HG02973 (cell line): Measurements from ENCODE around the gene ADIRF.
"Not testable (repeated sequence)": the region's sequence is repeated elsewhere in the genome, so short reads cannot be mapped to it uniquely, and the experiment has no call there.

Source experiments
- ATAC-seq: cut with Tn5 transposase; IDR thresholded peaks from one replicate; pipeline ENCODE4 v1.9.1; 2021; ENCODE audit warnings: moderate library complexity; ENCODE audit not compliant: unreplicated experiment

ADIRF gene

DNA sequence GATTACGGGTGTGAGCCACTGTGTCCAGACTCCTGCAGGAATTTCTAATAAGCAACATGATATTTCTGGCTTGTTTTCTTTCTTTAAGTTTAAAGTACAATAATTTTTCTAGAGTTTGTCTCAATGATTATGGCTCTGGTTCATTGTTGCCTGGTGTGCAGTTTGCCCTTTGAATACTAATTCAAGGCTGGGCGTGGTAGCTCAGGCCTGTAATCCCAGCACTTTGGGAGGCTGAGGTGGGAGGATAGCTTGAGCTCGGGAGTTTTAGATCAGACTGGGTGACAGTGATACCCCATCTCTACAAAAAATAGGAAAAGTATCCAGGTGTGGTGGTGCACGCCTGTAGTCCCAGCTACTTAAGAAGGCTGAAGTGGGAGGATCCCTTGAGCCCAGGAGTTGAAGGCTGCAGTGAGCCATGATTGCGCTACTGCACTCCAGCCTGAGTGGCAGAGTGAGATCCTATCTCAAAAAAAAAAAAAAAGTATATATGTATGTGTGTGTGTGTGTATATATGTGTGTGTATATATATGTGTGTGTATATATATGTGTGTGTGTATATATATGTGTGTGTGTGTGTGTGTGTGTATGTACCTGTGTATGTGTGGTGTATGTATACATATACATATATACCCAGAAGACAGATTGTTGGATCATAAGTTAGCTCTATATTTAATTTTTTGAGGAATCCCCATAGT lies 8.2 kb downstream of the ADIRF start:
- no peak for ATAC-seq

DNA sequence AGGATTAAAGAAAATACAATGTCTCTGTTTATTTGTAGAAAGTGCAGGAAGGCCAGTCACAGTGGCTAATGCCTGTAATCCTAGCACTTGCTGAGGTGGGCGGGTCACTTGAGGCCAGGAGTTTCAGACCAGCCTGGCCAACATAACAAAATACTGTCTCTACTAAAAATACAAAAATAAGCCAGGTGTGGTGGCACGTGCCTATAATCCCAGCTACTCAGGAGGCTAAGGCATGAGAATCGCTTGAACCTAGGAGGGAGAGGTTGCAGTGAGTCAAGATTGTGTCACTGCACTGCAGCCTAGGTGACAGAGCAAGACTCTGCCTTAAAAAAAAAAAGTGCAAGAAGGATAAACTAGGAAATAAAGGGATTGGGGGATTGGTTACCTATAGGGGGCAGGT lies 10.2 kb downstream of the ADIRF start:
- not testable (repeated sequence) for ATAC-seq

DNA sequence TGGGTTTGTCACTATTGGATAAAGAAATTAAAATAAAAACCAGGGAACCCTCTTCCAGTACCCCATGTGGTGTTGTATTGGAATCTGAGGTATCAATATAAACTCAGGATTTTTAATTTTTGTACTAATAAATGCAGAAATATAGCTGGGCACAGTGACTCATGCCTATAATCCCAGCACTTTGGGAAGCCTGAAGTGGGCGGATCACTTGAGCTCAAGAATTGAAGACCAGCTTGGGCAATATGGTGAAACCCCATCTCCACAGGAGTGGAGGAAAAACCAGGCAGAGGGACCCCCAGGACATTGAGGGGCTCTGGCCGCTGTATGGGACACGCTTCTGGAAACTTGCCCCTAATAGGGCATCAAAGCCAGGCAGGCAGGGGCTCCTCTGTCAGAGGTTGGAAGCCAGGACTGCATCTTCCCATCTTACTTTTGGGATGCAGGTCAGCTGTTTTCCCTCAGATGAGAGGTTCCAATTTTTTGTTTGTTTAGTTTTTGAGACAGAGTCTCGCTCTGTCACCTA lies 11.1 kb downstream of the ADIRF start:
- ATAC-seq: no peak

DNA sequence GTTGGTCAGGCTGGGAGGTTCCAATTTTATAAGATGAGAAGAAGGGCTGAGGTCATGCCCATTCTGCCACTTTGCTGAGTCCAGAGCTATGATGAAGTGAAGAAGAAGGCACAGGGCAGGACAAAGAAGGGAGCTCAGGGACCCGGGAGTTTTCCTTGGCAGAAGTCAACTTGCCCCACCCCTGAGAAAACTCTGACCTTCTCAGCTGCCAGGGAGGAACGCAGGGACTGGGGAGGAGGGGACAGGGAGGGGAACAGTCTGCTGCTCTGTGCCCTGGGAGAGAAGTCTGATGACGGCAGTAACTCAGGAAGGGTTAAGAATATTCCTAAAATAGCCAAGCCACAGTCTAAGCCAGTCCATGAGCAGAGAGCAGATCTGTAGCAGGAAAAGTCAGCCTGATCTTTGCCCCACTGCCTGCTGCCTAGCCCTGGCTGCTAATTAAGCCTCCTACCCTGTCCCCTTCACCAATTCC lies 11.7 kb downstream of the ADIRF start:
- ATAC-seq: no peak

DNA sequence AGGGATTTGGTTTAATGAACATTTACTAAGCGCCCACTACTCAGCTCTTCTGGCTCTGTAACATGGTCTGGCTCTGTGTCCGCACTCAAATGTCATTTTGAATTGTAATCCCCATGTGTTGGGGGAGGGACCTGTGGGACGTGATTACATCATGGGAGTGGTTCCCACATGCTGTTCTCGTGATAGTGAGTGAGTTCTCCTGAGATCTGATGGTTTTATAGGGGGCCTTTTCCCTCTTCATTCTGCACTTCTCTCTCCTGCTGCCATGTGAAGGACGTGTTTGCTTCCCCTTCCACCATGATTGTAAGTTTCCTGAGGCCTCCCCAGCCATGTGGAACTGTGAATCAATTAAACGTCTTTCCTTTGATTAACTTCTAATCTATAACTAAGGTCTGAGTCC lies 12.7 kb downstream of the ADIRF start:
- not testable (repeated sequence) for ATAC-seq

DNA sequence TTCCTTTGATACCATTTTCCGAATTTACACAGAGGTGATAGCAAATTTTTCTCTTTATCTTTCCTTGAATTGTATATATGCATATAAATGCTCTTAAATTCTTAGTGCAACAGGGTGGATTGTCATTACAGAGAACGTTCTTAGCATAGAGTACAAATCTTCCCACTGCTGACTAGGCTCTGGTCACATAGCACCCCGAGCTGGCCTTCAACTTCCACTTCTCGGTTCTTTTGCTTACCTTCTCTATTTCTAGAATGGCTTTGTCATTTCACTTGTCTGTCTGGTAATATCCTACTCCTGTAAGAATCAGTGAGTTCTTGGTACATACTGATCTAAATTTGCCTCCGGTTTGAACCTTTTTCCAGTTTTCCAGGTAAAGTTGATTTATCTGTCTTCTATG lies 13.4 kb downstream of the ADIRF start:
- ATAC-seq: no peak

DNA sequence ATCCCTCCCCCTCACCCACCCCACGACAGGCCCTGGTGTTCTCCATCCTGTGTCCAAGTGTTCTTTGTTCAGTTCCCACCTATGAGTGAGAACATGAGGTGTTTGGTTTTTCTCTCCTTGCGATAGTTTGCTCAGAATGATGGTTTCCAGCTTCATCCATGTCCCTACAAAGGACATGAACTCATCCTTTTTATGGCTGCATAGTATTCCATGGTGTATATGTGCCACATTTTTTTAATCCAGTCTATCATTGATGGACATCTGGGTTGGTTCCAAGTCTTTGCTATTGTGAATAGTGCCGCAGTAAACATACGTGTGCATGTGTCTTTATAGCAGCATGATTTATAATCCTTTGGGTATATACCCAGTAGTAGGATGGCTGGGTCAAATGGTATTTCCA lies 16.2 kb downstream of the ADIRF start:
- ATAC-seq: not testable (repeated sequence)

DNA sequence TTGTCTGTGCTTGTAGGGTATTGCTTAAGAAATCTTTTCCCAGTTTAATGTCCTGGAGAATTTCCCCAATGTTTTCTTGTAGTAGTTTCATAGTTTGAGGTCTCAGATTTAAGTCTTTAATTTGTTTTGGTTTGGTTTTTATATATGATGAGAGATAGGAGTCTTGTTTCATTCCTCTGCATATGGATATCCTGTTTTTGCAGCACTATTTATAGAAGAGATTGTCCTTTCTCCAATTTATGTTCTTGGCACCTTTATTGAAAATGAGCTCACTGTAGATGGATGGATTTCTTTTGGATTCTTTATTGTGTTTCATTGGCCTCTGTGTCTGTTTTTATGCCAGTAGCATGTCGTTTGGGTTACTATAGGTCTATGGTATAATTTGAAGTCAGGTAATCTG lies 20.2 kb downstream of the ADIRF start:
- ATAC-seq: no peak

DNA sequence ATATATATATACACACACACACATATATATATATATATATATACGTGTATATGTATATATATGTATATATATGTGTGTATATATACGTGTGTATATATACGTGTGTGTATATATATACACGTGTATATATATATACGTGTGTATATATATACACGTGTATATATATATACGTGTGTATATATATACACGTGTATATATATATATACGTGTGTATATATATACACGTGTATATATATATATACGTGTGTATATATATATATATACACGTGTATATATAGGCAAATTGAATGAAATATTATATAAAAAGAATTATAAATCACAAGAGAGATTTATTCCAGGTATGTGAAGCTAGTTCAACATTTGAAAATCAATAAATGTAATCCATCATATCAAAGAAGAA lies 23.1 kb downstream of the ADIRF start:
- ATAC-seq: not testable (repeated sequence)

DNA sequence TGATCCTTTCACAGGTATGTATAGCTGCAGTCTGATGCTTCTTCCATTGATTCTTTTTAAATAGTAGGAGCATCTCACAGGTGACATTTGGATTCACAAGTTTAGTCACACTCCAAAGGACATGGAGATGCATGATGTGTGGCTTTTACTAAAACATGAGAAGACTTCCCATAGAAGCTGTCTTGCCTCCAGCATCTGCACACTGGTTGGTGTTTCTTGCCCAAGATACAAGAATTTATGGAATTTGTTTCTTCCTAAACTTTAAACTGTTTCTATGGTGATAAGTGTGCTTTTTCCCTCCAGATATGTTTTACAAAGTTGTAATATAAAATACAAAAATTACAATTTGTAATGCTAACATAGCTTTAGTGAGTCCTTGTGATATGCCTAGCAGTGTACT lies 24.2 kb downstream of the ADIRF start:
- ATAC-seq: no peak

DNA sequence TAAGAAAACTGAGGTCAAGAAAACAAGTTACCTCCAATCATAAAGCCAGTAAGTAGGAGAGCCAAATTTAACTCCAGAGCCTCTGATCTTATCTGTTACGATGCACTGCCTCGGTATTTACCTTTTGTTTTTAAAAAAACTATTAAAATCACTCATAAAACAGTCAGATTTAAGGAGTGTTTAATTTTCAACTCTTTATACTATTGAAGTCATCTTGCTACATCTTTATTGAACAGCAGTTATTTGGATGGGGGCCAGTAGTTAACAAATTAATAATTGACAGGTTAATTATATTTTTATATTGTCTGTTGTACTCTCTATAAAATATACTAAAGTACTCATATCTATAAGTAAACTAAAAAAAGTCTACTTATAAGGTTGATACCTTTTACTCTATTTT lies 24.6 kb downstream of the ADIRF start:
- no peak for ATAC-seq

DNA sequence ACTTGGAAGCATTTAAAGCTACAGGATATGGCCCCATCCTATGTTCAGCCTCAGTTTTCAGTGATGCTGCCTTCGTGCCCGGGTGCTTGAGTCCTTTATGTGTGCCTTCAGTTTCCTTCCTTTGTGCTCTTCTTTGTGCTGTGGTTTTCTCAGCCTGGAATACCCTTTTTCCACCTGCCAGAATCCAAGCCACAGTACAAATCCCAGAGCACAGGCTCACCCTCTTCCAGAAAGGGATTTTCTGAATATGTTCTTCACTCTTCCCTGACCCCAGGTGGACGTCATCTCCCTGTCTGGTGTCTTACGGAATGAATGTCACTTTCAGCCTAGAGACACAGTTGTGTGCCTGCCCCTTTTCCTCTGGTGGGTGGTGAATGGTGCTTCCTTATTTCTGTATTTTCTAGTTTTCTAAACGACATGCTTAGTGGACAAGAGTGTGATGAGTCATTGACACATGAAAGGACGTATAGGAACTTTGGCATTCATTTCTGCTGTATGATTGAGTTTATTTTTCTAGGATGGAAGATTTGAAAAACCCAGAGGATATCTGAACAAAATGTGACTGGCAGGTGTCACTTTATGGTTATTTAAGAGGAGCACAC lies 31.6 kb downstream of the ADIRF start:
- ATAC-seq: not testable (repeated sequence)

DNA sequence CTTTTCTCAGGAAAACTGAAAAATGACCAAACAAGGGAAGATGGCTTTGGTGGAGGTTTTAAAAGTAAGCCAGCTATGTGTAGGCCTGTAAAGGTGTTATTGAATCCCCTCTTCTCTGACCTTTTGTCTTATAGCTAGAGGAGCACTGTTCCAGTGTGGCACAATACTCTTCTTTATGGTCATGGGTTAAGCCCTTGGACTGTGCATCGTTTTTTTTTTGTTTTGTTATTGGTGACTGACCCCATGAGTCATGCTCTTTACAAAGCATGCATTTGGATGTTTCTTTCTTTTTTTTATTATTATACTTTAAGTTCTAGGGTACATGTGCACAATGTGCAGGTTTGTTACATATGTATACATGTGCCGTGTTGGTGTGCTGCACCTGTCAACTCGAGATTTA lies 32.2 kb downstream of the ADIRF start:
- ATAC-seq: no peak

DNA sequence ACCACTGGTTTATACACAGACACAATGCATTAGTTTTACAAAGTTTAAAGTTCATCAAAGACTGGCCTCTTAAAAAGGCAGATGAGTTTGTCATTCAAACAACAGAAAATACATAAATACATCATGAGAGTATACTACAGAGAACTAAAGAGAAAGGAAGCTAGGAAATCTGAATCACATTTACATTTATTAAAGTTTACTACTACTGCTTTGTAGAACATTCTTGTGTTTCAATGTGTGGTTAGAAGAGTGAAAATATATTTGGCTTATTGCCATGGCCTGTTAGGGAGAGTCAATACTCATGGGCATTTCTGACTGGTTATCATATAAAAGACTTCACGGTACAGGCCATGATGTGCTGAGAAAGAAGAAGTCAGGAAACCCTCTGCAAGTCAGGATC lies 38.8 kb downstream of the ADIRF start:
- not testable (repeated sequence) for ATAC-seq

DNA sequence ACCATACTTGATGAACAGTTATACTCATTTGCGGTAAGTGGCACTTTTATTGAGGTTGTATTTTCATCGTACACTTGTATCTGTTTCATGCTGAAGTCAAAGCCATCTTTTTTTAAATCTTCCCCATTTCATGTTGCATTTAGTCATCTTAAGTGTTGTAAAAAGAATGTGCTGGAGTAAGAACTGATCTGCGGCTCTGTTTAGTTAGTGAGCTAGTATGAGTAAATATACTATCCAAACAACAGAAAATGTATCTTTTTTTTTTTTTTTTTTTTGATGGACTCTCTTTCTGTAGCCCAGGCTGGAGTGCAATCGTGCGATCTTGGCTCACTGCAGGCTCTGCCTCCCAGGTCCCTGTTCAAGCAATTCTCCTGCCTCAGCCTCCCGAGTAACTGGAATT lies 39.4 kb downstream of the ADIRF start:
- not testable (repeated sequence) for ATAC-seq

DNA sequence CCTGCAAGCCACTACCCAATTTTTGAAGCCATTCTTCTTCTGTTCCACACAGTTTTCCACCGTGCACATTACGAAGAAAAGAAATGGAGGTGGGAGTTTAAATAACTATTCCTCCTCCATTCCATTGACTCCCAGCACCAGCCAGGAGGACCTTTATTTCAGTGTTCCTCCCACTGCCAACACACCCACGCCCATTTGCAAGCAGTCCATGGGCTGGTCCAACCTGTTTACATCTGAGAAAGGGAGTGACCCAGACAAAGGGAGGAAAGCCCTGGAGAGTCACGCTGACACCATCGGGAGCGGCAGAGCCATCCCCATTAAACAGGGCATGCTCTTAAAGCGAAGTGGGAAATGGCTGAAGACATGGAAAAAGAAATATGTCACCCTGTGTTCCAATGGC lies 40.0 kb downstream of the ADIRF start:
- ATAC-seq: not testable (repeated sequence)

DNA sequence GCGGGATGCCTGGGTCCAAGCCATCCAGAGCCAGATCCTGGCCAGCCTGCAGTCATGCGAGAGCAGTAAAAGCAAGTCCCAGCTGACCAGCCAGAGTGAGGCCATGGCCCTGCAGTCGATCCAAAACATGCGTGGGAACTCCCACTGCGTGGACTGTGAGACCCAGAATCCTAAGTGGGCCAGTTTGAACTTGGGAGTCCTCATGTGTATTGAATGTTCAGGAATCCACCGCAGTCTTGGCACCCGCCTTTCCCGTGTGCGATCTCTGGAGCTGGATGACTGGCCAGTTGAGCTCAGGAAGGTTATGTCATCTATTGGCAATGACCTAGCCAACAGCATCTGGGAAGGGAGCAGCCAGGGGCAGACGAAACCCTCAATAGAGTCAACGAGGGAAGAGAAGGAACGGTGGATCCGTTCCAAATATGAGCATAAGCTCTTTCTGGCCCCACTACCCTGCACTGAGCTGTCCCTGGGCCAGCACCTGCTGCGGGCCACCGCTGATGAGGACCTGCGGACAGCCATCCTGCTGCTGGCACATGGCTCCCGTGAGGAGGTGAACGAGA lies 40.9 kb downstream of the ADIRF start:
- not testable (repeated sequence) for ATAC-seq

DNA sequence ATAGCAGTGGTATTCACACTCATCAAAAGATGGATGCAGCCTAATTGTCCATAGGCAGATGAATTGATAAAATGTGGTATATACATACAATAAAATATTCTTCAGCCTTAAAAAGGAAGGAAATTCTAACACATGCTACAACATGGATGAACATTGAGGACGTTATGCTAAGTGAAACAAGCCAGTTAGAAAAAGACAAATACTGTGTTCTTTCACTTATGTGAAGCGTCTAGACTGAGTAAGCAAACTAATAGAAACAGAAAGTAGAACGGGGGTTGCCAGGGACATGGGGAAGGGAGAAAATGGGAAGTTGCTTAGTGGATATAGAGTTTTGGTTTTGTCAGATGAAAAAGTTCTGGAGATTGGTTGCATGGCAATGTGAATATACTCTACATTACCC lies 45.2 kb downstream of the ADIRF start:
- ATAC-seq: not testable (repeated sequence)

DNA sequence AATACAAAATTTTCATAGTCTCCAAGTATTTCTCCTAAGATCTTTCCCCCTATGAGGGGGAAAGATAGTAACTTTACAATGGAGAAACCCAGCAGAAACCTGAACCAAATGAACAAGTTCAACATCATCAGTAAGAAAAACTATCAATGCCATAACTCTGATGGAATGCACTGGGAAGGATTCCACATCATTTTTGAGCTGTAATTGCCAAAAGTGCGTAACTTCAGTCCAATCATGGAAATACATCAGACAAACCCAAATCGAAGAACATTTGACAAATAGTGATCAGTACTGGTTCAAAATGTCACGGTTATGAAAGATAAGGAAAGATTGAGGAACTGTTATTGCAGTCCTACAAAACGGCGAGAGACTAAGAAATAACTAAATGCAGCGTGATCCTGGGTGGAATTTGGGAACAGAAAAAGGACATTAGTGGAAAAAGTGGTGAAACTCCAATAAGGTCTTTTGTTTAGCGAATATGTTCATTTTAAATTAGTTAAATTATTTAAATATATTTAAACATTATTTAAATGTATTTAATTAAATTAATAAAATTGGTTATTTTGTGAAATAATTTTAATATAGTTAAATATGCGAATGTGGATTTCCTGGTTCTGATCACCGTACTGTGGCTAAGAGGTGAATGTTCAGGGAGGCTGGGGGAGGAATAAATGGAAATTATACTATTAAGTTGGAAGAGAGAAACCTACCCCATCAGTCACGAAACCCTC lies 46.9 kb downstream of the ADIRF start:
- ATAC-seq: not testable (repeated sequence)

DNA sequence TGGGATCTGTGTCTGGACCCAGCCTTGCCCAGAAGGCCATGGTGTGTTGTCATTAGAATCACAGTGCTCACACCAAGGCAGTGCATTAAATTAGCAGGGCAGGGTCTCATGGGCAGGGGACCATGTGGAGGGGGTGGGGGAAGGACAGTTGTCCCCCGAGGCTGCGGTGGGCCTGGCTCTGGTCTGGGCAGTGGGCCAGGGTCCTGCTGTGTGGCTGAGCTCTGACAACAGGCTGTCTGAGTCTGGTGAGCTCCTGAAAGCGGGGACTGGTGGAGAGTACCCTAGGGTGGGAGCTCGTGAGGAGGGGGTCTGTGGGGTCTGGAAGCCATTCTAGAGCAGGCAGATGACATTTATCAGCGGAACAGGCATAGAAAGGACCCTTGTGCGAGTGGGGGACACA lies 49.8 kb downstream of the ADIRF start:
- not testable (repeated sequence) for ATAC-seq

DNA sequence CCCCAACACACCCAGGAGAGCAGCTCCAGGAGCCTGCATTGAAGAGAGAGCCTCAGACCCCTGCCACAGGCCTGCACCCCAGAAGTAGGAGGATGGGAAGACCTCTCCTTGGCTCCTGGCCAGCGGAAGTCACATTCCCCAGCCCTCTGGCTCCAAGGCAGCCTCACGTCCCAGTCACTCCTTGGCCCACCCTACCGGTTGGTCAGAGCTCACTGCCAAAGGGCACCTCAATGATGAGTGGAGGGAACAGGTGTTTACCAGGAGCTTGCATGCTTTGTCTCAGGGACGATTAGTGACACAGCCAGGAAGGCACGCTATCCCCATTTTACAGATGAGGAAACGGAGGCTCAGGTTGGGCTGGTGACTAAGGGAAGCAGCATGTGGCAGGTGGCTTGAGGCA lies 50.8 kb downstream of the ADIRF start:
- ATAC-seq: not testable (repeated sequence)
